GM03348 (cell line): Measurements from ENCODE around the gene EXOC3L4.

Experiments
- DNase-seq: peaks from one replicate; pipeline ENCODE4 v3.0.0; 2012; ENCODE audit warnings: low spot score

EXOC3L4 gene

GRCh38 chr14:103133210-103134140 is 39.0 kb downstream of the EXOC3L4 start:
- no peak for DNase-seq

DNA sequence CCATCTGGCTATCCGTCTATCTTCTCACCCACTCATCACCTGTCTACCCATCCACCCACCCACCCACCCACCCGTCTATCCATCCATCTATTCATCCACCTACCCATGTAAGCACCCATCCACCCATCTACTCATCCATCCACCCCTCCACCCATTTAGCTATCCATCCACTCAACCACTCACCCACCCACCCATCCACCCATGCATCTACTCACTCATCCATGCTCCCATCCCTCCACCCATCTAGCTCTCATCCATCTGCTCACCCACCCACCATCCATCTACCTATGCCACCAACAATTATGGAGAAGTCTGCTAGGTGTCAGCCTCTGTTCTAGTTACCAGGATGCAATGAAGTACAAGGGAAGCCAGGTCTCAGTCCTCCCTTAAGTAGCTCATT is 39.9 kb downstream of the EXOC3L4 start:
- DNase-seq: no peak

- no peak for DNase-seq
These were observed 40.4 kb downstream of the EXOC3L4 start for GRCh38 chr14:103134919-103135318.

- DNase-seq: no peak
These were observed 41.1 kb downstream of the EXOC3L4 start for GRCh38 chr14:103135333-103136260.

- peak; percentile 47 for DNase-seq
These were observed 42.1 kb downstream of the EXOC3L4 start for GRCh38 chr14:103136388-103137271.

DNA sequence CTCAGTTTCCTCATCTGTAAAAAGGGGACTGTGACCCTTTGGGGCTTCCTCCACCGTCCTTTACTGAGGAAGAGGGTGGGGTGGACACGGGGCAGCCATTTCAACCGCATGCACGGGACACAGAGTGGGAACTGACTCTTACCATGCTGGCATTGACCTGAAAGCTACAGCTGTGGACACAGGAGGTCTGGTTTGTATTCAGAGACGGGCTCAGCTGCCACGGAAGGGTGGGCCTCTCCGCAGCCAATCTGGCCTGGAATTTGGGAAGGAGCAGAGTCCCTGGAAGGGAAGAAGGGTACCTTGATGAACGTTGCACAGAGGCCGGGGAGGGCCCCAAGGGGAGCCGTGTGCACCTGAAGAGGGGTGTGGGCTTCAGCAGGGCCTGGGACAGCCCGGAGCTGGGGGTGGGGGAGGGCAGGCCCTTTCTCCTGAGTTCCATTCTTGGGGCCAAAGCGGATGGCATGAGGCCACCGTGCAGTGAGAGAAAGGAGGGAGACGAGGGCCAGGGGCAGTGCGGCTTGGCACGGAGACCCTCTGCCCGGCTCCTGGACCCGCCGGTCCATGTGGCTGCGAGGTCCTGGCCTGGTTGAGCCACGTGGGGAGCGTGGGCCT is 43.3 kb downstream of the EXOC3L4 start:
- DNase-seq: no peak

DNA sequence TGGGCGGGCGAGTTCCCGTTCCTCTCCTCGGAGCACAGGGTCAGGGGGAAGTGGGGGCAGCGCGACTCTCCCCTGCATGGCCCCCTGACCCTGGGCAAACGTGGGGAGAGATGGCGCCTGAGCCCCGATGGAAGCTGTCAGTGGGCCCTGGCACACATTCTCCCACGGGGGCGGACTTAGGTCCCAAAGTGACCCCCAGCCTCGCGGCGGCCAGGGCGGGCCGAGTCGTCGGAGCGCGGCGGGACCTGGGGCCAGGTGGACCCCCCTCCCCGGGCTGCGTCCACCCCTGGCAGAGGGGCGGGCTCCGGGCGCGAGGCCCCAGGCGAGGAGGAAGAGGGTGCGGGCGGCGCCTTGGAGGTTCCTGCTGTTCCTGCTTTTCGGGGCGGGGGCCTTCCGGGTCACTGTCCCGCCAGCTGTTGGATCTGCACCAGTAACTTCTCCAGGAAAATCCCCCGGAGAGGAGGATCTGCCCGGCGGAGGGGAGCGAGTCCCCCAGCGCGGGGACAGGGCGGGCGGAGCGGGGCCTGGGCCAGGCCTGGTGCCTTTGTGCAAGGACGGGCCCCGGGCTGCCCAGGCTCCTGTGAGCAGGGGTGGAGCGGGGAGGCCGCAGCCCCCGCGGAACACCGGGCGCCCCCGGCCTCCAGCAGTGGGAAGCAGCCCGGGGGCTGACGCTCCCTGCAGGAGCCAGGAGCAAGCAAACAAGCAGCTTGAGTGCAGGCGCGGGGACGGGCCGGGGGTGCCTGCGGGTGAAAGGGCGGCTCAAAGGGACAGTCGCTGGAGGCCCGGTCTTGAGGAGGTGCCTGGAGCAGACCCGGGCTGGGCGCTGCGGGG is 44.0 kb downstream of the EXOC3L4 start:
- DNase-seq: no peak

DNA sequence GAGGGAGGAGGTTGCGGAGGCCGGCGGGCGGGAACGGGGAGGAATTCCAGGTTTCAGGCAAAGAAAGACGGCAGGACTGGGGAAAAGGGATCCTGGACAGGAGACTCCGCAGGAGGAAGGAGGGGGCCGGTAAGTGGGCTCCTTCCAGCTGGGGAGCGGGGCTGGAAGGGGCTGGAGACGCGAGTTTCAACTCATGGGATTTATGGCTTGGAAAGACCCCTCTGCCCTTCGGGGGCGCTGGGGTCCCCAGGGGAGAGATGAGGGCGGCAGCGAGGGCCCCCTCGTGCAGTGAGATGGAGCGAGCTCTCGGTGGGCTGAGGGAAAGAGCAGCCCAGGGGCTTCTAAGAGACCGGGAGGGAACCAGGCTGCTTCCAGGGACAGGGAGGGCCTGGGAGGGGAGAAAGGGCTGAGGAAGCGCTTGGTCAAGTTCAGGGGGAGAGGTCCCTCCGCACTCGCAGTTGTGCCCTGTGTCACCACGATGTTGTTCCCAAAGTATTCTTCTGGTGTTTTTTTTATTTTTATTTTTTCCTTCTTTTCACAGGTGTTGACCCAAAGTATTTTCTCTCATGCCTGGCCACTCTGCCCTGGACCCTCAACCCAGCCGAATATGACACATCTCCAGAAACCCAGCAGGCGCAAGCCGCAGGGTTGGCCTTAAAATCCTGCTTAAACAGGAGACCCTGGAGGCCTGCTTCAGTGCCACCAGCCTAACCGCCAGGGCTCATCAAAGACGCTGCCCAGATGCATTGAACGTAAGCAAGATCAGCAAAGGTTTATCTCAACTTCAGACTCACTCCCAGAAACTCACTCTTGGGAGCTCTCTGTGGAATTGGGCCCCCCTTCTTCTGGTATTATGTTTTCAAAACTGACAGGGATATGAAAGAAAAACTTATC is 44.9 kb downstream of the EXOC3L4 start:
- no peak for DNase-seq

- DNase-seq: no peak
These were observed 46.0 kb downstream of the EXOC3L4 start for GRCh38 chr14:103140316-103141109.

DNA sequence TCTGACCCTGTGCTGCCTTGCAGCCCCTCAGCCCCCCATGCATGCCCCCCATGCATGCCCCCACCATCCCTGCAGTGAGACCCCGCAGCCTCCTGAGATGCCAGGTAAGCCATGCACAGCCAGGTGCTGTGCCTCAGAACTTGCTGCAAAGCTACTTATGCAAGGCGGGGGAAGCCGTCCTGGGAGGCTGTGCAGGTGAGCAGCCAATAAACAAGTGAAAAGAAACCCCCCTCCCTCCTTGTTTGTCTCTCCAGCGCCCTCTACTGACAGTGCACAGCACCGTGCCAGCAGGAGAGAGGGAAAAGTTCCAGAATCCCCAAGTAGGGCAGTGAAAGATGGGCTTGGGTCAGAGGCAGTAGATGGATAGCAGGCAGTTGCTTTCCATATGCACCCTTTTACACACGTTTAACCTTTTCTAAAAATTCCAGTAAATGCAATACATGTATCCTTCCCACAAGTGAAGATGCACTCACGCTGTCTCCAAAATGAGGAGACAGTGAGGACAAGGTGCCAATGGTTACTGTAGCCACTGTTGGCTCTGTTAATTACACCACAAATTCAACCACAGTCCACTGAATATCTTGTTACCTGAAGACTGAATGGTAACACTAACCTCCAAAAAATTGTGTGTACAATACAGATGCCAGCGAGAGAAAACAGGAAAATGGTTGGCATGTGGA is 46.7 kb downstream of the EXOC3L4 start:
- peak; percentile 46 for DNase-seq

DNA sequence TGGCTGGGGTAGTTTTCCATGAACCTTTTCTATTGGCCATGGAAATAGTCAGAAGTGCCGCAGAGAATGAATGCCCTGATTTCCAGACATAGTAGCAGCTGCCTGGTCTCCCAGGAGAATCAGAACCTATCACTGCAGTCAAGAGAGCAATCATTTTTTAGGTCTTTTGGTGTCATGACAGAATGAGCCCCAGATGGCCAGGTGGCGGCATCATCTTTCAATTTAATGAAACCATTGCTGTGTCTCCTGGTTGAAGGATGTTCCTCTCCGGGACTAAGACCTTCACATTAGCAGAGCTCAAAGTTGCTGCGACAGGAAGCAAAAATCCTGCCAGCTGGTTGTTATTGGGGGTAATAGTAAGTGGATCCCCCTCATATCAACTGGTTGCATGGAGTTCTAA is 47.5 kb downstream of the EXOC3L4 start:
- DNase-seq: no peak

- no peak for DNase-seq
These were observed 48.3 kb downstream of the EXOC3L4 start for GRCh38 chr14:103142721-103143302.

DNA sequence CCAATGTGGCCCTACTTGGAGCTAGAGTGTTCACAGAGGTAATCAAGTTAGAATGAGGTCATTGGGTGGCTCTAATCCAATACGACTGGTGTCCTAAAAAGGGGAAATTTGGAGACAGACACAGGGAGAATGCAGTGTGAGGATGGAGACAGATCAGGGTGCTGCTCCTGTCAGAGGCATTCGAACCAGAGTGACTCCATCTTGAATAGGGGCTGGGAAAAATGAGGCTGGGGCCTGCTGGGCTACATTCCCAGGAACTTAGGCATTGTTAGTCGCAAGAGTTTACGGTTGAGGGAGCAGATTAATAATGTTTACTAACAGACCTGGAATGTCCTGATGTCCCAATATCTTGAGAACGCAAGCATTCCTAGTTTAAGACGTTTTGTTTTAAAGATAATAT is 49.0 kb downstream of the EXOC3L4 start:
- no peak for DNase-seq

DNA sequence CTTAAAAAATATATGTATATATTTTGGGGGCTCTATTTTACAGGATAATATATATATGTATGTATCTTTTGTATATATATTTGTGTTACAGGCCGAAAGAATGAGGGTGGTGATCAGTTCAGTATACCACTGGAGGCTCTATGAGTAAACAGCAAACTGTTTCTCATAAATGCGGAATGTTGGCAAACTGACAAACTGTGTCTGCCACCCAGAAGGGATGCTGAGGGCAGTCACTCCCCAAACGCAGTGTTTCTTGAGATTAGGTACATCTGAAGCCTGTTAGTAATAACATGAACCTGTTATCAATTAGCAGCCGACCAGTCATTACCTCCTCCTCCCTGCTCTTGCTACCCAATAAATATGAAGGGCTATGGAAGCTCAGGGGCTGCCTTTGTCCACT is 49.6 kb downstream of the EXOC3L4 start:
- no peak for DNase-seq

GRCh38 chr14:103146141-103146709 is 51.7 kb downstream of the EXOC3L4 start:
- DNase-seq: no peak

DNA sequence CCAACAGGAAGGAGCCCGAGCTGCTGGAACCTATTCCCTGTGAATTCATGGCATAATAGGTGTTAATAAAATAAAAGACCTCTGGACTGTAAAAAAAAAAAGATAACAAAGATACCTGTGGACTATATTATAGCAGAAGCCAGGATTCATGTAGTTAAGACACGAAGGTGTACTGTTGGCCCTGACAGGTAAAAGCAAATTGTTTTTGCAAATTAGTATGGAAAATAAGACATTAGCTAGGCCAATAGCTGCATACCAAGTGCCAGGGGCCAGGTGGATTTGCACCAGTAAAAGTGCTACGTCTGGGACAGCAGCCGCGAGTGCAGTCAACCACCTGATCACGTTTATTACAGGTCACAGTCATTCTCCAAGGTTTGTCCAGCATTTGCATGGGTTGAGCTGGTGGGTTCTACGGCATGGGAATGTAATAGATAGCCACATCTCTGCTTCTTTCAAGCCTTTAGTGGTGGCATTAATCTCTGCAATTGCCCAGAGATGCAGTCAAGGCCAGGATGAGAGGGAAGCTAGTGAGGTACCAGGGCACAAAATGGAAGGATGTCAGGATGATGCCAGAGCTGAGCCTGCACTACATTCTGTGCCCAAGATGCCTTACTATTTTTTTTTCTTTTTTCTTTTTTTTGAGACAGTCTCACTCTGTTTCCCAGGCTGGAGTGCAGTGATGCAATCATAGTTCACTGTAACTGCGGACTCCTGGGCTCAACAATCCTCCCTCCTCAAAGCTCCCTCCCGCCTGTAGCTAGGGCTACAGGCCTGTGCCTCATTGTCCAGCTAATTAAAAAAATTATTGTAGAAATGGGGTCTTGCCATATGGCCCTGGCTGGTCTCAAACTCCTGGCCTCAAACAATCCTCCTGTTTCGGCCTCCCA is 55.1 kb downstream of the EXOC3L4 start:
- no peak for DNase-seq
